ENCODE results near the gene ZBTB47.

DNA sequence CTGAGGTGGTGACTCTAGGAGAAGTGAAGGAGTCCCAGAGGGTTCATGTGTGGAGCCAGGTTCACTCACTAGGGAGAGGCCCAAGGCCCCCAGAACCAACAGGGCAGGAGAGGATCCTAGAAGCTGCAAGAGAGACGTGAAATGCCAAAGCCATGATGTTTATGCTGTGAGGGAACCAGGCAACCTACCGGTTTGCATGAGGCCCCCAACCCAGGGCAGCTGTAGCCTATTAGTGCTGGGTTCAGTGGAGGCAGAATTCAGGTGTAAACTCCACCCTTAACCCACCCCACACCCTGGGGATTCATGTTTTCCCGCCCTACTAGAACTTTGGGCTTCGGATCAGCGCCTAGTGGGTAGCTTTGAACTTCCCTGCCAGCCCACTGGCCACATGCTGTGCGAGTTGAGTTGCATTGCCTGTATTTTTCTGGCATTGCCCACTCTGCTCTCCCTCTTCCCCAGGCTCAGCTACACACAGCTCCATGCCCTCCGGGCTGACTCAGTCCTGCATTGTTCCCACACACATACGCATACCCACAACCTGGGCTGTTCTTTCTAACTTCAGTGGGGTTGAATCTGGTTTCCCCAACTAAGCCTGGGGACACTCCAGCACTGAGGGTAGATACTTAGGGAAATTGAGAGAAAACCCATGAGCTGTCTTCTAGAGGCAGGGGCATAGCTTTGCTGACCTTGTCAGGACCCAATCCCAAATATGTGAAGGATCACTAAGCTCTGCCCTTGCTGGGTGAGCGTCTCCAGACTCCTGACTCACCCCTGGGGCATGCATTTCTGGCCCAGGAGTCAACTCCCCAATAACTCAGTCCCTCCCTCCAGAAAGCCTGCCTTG is 2.0 kb upstream of the ZBTB47 start:
- TF ChIP-seq, protein P1, sequence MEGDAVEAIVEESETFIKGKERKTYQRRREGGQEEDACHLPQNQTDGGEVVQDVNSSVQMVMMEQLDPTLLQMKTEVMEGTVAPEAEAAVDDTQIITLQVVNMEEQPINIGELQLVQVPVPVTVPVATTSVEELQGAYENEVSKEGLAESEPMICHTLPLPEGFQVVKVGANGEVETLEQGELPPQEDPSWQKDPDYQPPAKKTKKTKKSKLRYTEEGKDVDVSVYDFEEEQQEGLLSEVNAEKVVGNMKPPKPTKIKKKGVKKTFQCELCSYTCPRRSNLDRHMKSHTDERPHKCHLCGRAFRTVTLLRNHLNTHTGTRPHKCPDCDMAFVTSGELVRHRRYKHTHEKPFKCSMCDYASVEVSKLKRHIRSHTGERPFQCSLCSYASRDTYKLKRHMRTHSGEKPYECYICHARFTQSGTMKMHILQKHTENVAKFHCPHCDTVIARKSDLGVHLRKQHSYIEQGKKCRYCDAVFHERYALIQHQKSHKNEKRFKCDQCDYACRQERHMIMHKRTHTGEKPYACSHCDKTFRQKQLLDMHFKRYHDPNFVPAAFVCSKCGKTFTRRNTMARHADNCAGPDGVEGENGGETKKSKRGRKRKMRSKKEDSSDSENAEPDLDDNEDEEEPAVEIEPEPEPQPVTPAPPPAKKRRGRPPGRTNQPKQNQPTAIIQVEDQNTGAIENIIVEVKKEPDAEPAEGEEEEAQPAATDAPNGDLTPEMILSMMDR (conservative IDR thresholded peaks at IDR 0.05) = no peak
- TF ChIP-seq ZFX (IDR thresholded peaks at IDR 0.05) = no peak

Measured in C4-2B (cell line).